H1 (cell line): Measurements from ENCODE around the gene CXCL1. TPM values are rescaled to one million over a fixed set of nuclear protein-coding genes. Genes with fewer than 3 reads are reported as not detected.

Experiments
- CTCF ChIA-PET: fragments of 300-600 bp; sonication (Branson Sonifier 250); formaldehyde crosslinking; loops from one replicate; lab custom pipeline; 2021; ENCODE audit not compliant: partially characterized antibody; lab: Charles Lee
- POLR2A ChIA-PET: fragments of 300-600 bp; sonication (Branson Sonifier 250); formaldehyde crosslinking; loops from one replicate; lab custom pipeline; 2021; ENCODE audit warnings: inconsistent platforms; ENCODE audit not compliant: partially characterized antibody; lab: Charles Lee
- DNase-seq, 2 experiments: peaks; one replicate each; pipeline versions ENCODE4 v3.0.0 to v3.0.0-alpha.2; 2010 to 2022; ENCODE audit warnings: low spot score in 2 of 2, low read depth in 1 of 2, mixed read lengths in 1 of 2
- FAIRE-seq: peaks from 2 replicates; lab custom pipeline; 2011; peaks lifted over from hg19 to GRCh38; lab: Jason Lieb, UNC
- H2AFZ ChIP-seq: 2 replicates; pipeline ENCODE4 v1.8.1; 2012; ENCODE audit warnings: low read length, inconsistent platforms
- H2AK5ac ChIP-seq: 2 replicates; pipeline ENCODE4 v1.6.1; 2013; ENCODE audit warnings: low read depth, low read length
- H2BK120ac ChIP-seq: replicated peaks from 2 replicates; pipeline ENCODE3; 2013; ENCODE audit warnings: low read depth, low read length, inconsistent platforms
- H2BK12ac ChIP-seq: 2 replicates; pipeline ENCODE4 v1.6.1; 2013; ENCODE audit warnings: low read depth, low read length
- H2BK15ac ChIP-seq: 2 replicates; pipeline ENCODE4 v1.6.1; 2013; ENCODE audit warnings: low read length
- H2BK20ac ChIP-seq: 2 replicates; pipeline ENCODE4 v1.6.1; 2013; ENCODE audit warnings: low read length
- H2BK5ac ChIP-seq: 2 replicates; pipeline ENCODE4 v1.6.1; 2013; ENCODE audit warnings: low read depth, low read length
- H3K14ac ChIP-seq: 2 replicates; pipeline ENCODE4 v1.6.1; 2013; ENCODE audit warnings: inconsistent platforms; ENCODE audit not compliant: insufficient read length
- H3K18ac ChIP-seq: 2 replicates; pipeline ENCODE4 v1.6.1; 2013; ENCODE audit warnings: low read length; ENCODE audit errors: extremely low read depth
- H3K23ac ChIP-seq: 2 replicates; pipeline ENCODE4 v1.6.1; 2013; ENCODE audit warnings: inconsistent platforms; ENCODE audit not compliant: insufficient read length
- H3K23me2 ChIP-seq: 2 replicates; pipeline ENCODE4 v1.6.1; 2013; ENCODE audit warnings: low read depth, low read length
- H3K27ac ChIP-seq: 2 replicates; pipeline ENCODE4 v1.6.1; 2011; ENCODE audit warnings: low read depth, low read length, inconsistent platforms
- H3K27me3 ChIP-seq, 4 experiments: replicated peaks in 1 of 4; 1 replicate in 1 of 4; 2 replicates in 3 of 4; pipeline versions ENCODE4 v1.6.1 to v1.8.1; 2011 to 2013; ENCODE audit warnings: low read length in 3 of 4, mild to moderate bottlenecking in 3 of 4, inconsistent platforms in 2 of 4, mixed read lengths in 2 of 4, moderate library complexity in 1 of 4; ENCODE audit not compliant: control insufficient read depth in 3 of 4, insufficient read depth in 3 of 4; ENCODE audit errors: extremely low read depth in 1 of 4
- H3K36me3 ChIP-seq, 4 experiments: 2 replicates each; pipeline versions ENCODE4 v1.6.1 to v1.8.1; 2011 to 2013; ENCODE audit warnings: mild to moderate bottlenecking in 4 of 4, low read length in 3 of 4, moderate library complexity in 2 of 4, control low read depth in 1 of 4, inconsistent platforms in 1 of 4; ENCODE audit not compliant: insufficient read depth in 4 of 4, control insufficient read depth in 2 of 4
- H3K4ac ChIP-seq: replicated peaks from 2 replicates; pipeline ENCODE3; 2013; ENCODE audit warnings: low read length, low read depth, mixed read lengths, inconsistent platforms; ENCODE audit not compliant: insufficient read length
- H3K4me1 ChIP-seq, 4 experiments: replicated peaks in 1 of 4; 1 replicate in 1 of 4; 2 replicates in 3 of 4; pipeline versions ENCODE4 v1.6.1 to v1.8.1; 2011 to 2013; ENCODE audit warnings: low read length in 3 of 4, inconsistent platforms in 2 of 4, mixed read lengths in 1 of 4; ENCODE audit not compliant: insufficient read depth in 4 of 4, control insufficient read depth in 3 of 4
- H3K4me2 ChIP-seq, 2 experiments: 2 replicates each; pipeline versions ENCODE4 v1.6.1 to v1.8.1; 2011 to 2013; ENCODE audit warnings: low read depth in 2 of 2, low read length in 2 of 2, control low read depth in 1 of 2, inconsistent platforms in 1 of 2, mild to moderate bottlenecking in 1 of 2; ENCODE audit not compliant: insufficient read depth in 1 of 2
- H3K4me3 ChIP-seq, 4 experiments: fragments of 200-600, 300-600 bp in 1 of 4; sonication (generic), shearing (Covaris generic), sonication (Bioruptor Twin) in 1 of 4; 2 replicates each; pipeline versions ENCODE4 v1.5.1 to v1.8.1; 2011 to 2016; ENCODE audit warnings: low read length in 4 of 4, low read depth in 3 of 4, control low read depth in 2 of 4, inconsistent platforms in 2 of 4, mild to moderate bottlenecking in 2 of 4, mixed read lengths in 1 of 4, moderate library complexity in 1 of 4; ENCODE audit not compliant: insufficient read depth in 2 of 4; ENCODE audit errors: extremely low read depth in 1 of 4
- H3K56ac ChIP-seq: replicated peaks from 2 replicates; pipeline ENCODE3; 2013; ENCODE audit warnings: low read depth, mild to moderate bottlenecking, mixed read lengths, low read length, inconsistent platforms; ENCODE audit not compliant: insufficient read length
- H3K79me1 ChIP-seq: 2 replicates; pipeline ENCODE4 v1.6.1; 2013; ENCODE audit warnings: low read depth, low read length, control low read depth
- H3K79me2 ChIP-seq, 2 experiments: 2 replicates each; pipeline versions ENCODE4 v1.6.1 to v1.8.1; 2012 to 2013; ENCODE audit warnings: low read length in 2 of 2, mild to moderate bottlenecking in 2 of 2, inconsistent platforms in 1 of 2; ENCODE audit not compliant: insufficient read depth in 2 of 2, control insufficient read depth in 1 of 2
- H3K9ac ChIP-seq, 4 experiments: replicated peaks in 1 of 4; 1 replicate in 1 of 4; 2 replicates in 3 of 4; pipeline versions ENCODE4 v1.6.1 to v1.8.1; 2011 to 2013; ENCODE audit warnings: low read depth in 3 of 4, low read length in 3 of 4, control low read depth in 2 of 4, mild to moderate bottlenecking in 2 of 4, moderate library complexity in 2 of 4, inconsistent platforms in 1 of 4; ENCODE audit errors: extremely low read depth in 1 of 4
- H3K9me3 ChIP-seq, 2 experiments: 2 replicates each; pipeline versions ENCODE4 v1.6.1 to v1.8.1; 2012 to 2013; ENCODE audit warnings: mild to moderate bottlenecking in 2 of 2, moderate library complexity in 2 of 2, control low read depth in 1 of 2, inconsistent platforms in 1 of 2, low read depth in 1 of 2, low read length in 1 of 2, mixed read lengths in 1 of 2; ENCODE audit not compliant: insufficient read depth in 2 of 2
- H4K20me1 ChIP-seq, 2 experiments: replicated peaks in 1 of 2; 2 replicates each; pipeline versions ENCODE3 to v1.8.1; 2011 to 2013; ENCODE audit warnings: inconsistent platforms in 2 of 2, low read length in 2 of 2, mild to moderate bottlenecking in 1 of 2; ENCODE audit not compliant: insufficient read depth in 2 of 2, control insufficient read depth in 1 of 2
- H4K5ac ChIP-seq: 2 replicates; pipeline ENCODE4 v1.6.1; 2013; ENCODE audit warnings: low read length, low read depth, mixed read lengths, inconsistent platforms; ENCODE audit not compliant: insufficient read length
- H4K8ac ChIP-seq: 2 replicates; pipeline ENCODE4 v1.8.0; 2013; ENCODE audit warnings: mild to moderate bottlenecking, moderate library complexity, low read length, inconsistent platforms; ENCODE audit not compliant: insufficient read depth; ENCODE audit errors: extremely low read depth
- H4K91ac ChIP-seq: replicated peaks from 2 replicates; pipeline ENCODE3; 2013; ENCODE audit warnings: low read length, mixed read lengths, inconsistent platforms; ENCODE audit not compliant: insufficient read length
- CTCF ChIP-seq, 3 experiments: IDR thresholded peaks; 1 replicate in 2 of 3; 2 replicates in 1 of 3; pipeline versions ENCODE4 v1.5.1 to v1.6.1; 2011; ENCODE audit warnings: low read length in 3 of 3, mild to moderate bottlenecking in 3 of 3, inconsistent platforms in 2 of 3, low read depth in 1 of 3, moderate library complexity in 1 of 3; ENCODE audit not compliant: insufficient read depth in 1 of 3; ENCODE audit errors: control extremely low read depth in 1 of 3
- EGR1 ChIP-seq: IDR thresholded peaks from 2 replicates; pipeline ENCODE4 v1.6.1; 2011; ENCODE audit warnings: low read depth, low read length, borderline replicate concordance
- GABPA ChIP-seq: IDR thresholded peaks from 2 replicates; pipeline ENCODE4 v1.6.1; 2011; ENCODE audit warnings: mild to moderate bottlenecking, low read length, moderate library complexity, borderline replicate concordance; ENCODE audit not compliant: insufficient read depth
- TAF7 ChIP-seq: optimal IDR thresholded peaks from 2 replicates; pipeline ENCODE3; 2011; ENCODE audit warnings: low read depth, mild to moderate bottlenecking, inconsistent platforms, low read length, moderate library complexity, borderline replicate concordance
- ZNF274 ChIP-seq: IDR thresholded peaks from 2 replicates; pipeline ENCODE4 v1.7.0; 2012; ENCODE audit warnings: low read length, borderline replicate concordance; ENCODE audit errors: extremely low read depth
- WGBS, 2 experiments: shearing (Covaris generic) in 1 of 2; methylation state at CpG; one replicate each; pipeline versions ENCODE4 v1.1.6 to v1.1.7; 2013 to 2015; ENCODE audit warnings: low lambda C conversion rate in 2 of 2, mixed read lengths in 2 of 2, inconsistent platforms in 1 of 2, low coverage in 1 of 2, missing lambda C conversion rate in 1 of 2; ENCODE audit not compliant: insufficient replicate concordance in 2 of 2, insufficient coverage in 1 of 2, insufficient read length in 1 of 2; ENCODE audit errors: extremely low coverage in 1 of 2, missing lambda C conversion rate in 1 of 2; 5-methylcytosine and 5-hydroxymethylcytosine counted together
- polyA plus RNA-seq, 7 experiments: library from polyadenylated mRNA; depleted of rRNA in 3 of 7; stranded (reverse) in 5 of 7; unstranded in 2 of 7; fragments of >200 nt in 5 of 7; fragments of 200-250 nt in 2 of 7; gene quantifications; 1 replicate in 5 of 7; 2 replicates in 1 of 7; 4 replicates in 1 of 7; pipeline versions ENCODE4 v1.2.1 to v1.2.3, GENCODE V29; 2011 to 2013; ENCODE audit warnings: missing spikeins in 2 of 7, mixed read lengths in 2 of 7
- total RNA-seq: library from RNA; stranded (reverse); fragmentation: NEBNext Ultra II Directional; extraction: Animal tissue kit (Norgen Biotek cat#: 25700); gene quantifications from 2 replicates; pipeline ENCODE4 v1.2.1, GENCODE V29; 2021
- TF ChIP-seq, protein P1 (sequence below): IDR thresholded peaks from 2 replicates; pipeline ENCODE4 v1.6.1; 2011; ENCODE audit warnings: low read depth, mild to moderate bottlenecking, low read length; ENCODE audit not compliant: insufficient read depth

The CXCL1 gene
- total and polyA plus RNA-seq, 2 of the 8 experiments (the other 6 are each of a cell fraction or from before 2014, with no cell fraction given) = 0.77 to 0.80 TPM

- Histone ChIP-seq H4K20me1 (no peaks in the 10 kb centered on the region), H3K23me2 (no peaks in the 10 kb centered on the region), H3K79me2 (no peaks in the 10 kb centered on the region), H3K4me2 (no peak overlapping the region), H4K8ac (no peak overlapping the region), H3K18ac (no peak overlapping the region), H2BK12ac (no peak overlapping the region), H3K4me1 (no peaks in the 10 kb centered on the region), H2BK5ac (no peak overlapping the region), H3K14ac (no peak overlapping the region), H2AK5ac (no peak overlapping the region), H3K27me3 (no peaks in the 10 kb centered on the region; a peak in 1 of 7 replicates), H3K4me3 (no peak overlapping the region), H3K4ac (no peak overlapping the region), H3K9me3 (no peaks in the 10 kb centered on the region), H3K79me1 (no peaks in the 10 kb centered on the region), H2BK20ac (no peak overlapping the region), H2BK120ac (no peak overlapping the region), H3K36me3 (no peaks in the 10 kb centered on the region), H3K56ac (no peak overlapping the region), H4K5ac (no peak overlapping the region), H3K9ac (no peak overlapping the region), H4K91ac (no peak overlapping the region), H3K27ac (no peak overlapping the region), H3K23ac (no peak overlapping the region), H2BK15ac (no peak overlapping the region), H2AFZ (no peak overlapping the region)
- FAIRE-seq (no peak), DNase-seq (no peak)
- 88% methylated on average over 2 of the region's 2 CpGs; no CpG with 5 or more reads in 1 of the 2 experiments for whole genome bisulfite sequencing, 2 experiments
- TF ChIP-seq, protein P1, sequence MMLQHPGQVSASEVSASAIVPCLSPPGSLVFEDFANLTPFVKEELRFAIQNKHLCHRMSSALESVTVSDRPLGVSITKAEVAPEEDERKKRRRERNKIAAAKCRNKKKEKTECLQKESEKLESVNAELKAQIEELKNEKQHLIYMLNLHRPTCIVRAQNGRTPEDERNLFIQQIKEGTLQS = no peak
- TF ChIP-seq ZNF274 = no peak
- TF ChIP-seq EGR1 = no peak
- TF ChIP-seq TAF7 = no peak
- no peak for TF ChIP-seq GABPA
- no peak for TF ChIP-seq CTCF (IDR thresholded peaks at IDR 0.05; ENCODE audit: control extremely low read depth in 1 of 3, insufficient read depth in 1 of 3, low read depth in 1 of 3, low read length in 3 of 3)
- ChIA-PET POLR2A (no interaction called here), CTCF (no interaction called here)
These were observed 27.2 kb downstream of the CXCL1 start for GRCh38 chr4:73896416-73896815.
